H4 (cell line): ENCODE results near the gene CEACAM1. TPM values are rescaled to one million over a fixed set of nuclear protein-coding genes. Genes with fewer than 3 reads are reported as not detected.
A peak's percentile ranks its signal among the peaks of the same experiment; 100 is the strongest.
"Not testable (repeated sequence)": the region's sequence is repeated elsewhere in the genome, so short reads cannot be mapped to it uniquely, and the experiment has no call there.

ENCODE experiments used
- DNase-seq: peaks from one replicate; pipeline ENCODE4 v3.0.0-alpha.2; 2015; ENCODE audit warnings: low spot score
- total RNA-seq: library from RNA; depleted of rRNA; stranded (reverse); fragments of >200 nt; shearing (Covaris generic); gene quantifications from 2 replicates; pipeline ENCODE4 v1.2.3, GENCODE V29; 2014

CEACAM1 gene
- total RNA-seq, 1 experiment from 2014 or later = 0.35 TPM

- no peak for DNase-seq
Measured at GRCh38 chr19:42548552-42548951, 20.3 kb upstream of the CEACAM1 start.

GRCh38 chr19:42547929-42548328 is 19.6 kb upstream of the CEACAM1 start:
- no peak for DNase-seq

- no peak for DNase-seq
Measured at GRCh38 chr19:42546831-42547500, 18.7 kb upstream of the CEACAM1 start.

- DNase-seq = no peak
Measured at GRCh38 chr19:42544146-42544545, 15.9 kb upstream of the CEACAM1 start.

- no peak for DNase-seq
Measured at GRCh38 chr19:42542791-42543190, 14.5 kb upstream of the CEACAM1 start.

- DNase-seq = peak; percentile 36
Measured at GRCh38 chr19:42540071-42540553, 11.8 kb upstream of the CEACAM1 start.

GRCh38 chr19:42538841-42539709 is 10.8 kb upstream of the CEACAM1 start:
- no peak for DNase-seq

GRCh38 chr19:42535276-42535675 is 7.0 kb upstream of the CEACAM1 start:
- DNase-seq = not testable (repeated sequence)

- DNase-seq = no peak
Measured at GRCh38 chr19:42534391-42534790, 6.1 kb upstream of the CEACAM1 start.

- DNase-seq = no peak
Measured at GRCh38 chr19:42532891-42533290, 4.6 kb upstream of the CEACAM1 start.

GRCh38 chr19:42531313-42531712 is 3.0 kb upstream of the CEACAM1 start:
- no peak for DNase-seq

- peak; percentile 50 for DNase-seq
Measured at GRCh38 chr19:42529248-42529764, 1.0 kb upstream of the CEACAM1 start.

GRCh38 chr19:42524943-42525342 is 3.3 kb downstream of the CEACAM1 start:
- DNase-seq = no peak

GRCh38 chr19:42524250-42524649 is 4.0 kb downstream of the CEACAM1 start:
- no peak for DNase-seq

- DNase-seq = not testable (repeated sequence)
Measured at GRCh38 chr19:42522262-42522661, 6.0 kb downstream of the CEACAM1 start.

GRCh38 chr19:42521346-42522030 is 6.8 kb downstream of the CEACAM1 start:
- DNase-seq = no peak

- no peak for DNase-seq
Measured at GRCh38 chr19:42519108-42519507, 9.2 kb downstream of the CEACAM1 start.

- no peak for DNase-seq
Measured at GRCh38 chr19:42516771-42517170, 11.5 kb downstream of the CEACAM1 start.

- DNase-seq = no peak
Measured at GRCh38 chr19:42515241-42515832, 12.9 kb downstream of the CEACAM1 start.

GRCh38 chr19:42514449-42514848 is 13.8 kb downstream of the CEACAM1 start:
- no peak for DNase-seq

GRCh38 chr19:42512743-42513304 is 15.5 kb downstream of the CEACAM1 start:
- no peak for DNase-seq
